MM.1S (cell line): ENCODE data around the gene FGGY.
"Not testable (repeated sequence)": the region's sequence is repeated elsewhere in the genome, so short reads cannot be mapped to it uniquely, and the experiment has no call there.

Experiments used
- DNase-seq: peaks from one replicate; pipeline ENCODE4 v3.0.0-alpha.2; 2015
- H2AFZ ChIP-seq: fragments of 300-600 bp; sonication (generic); 2 replicates; pipeline ENCODE4 v1.6.0; 2016; ENCODE audit warnings: antibody characterized with exemption, low read length
- H3F3A ChIP-seq: fragments of 300-600 bp; sonication (generic); 2 replicates; pipeline ENCODE4 v1.6.1; 2016; ENCODE audit warnings: mild to moderate bottlenecking, antibody characterized with exemption, low read length, moderate library complexity, mixed read lengths; ENCODE audit not compliant: insufficient read depth
- H3K27ac ChIP-seq: fragments of 300-600 bp; sonication (generic); 2 replicates; pipeline ENCODE4 v1.5.1; 2016; ENCODE audit warnings: mild to moderate bottlenecking, low read length
- H3K27me3 ChIP-seq: fragments of 300-600 bp; sonication (generic); replicated peaks from 2 replicates; pipeline ENCODE4 v1.6.0; 2016; ENCODE audit warnings: low read length; ENCODE audit not compliant: insufficient read depth
- H3K36me3 ChIP-seq: fragments of 300-600 bp; sonication (generic); replicated peaks from 2 replicates; pipeline ENCODE4 v1.6.1; 2016; ENCODE audit warnings: mild to moderate bottlenecking, low read length, mixed read lengths; ENCODE audit not compliant: insufficient read depth
- H3K4me1 ChIP-seq: fragments of 300-600 bp; sonication (generic); 2 replicates; pipeline ENCODE4 v1.6.1; 2016; ENCODE audit warnings: low read length, mixed read lengths
- H3K4me2 ChIP-seq: fragments of 300-600 bp; sonication (generic); 2 replicates; pipeline ENCODE4 v1.6.0; 2016; ENCODE audit warnings: low read depth, low read length
- H3K4me3 ChIP-seq: fragments of 300-600 bp; sonication (generic); 2 replicates; pipeline ENCODE4 v1.5.1; 2016; ENCODE audit warnings: low read length, mixed read lengths
- H3K79me2 ChIP-seq: fragments of 300-600 bp; sonication (generic); 2 replicates; pipeline ENCODE4 v1.6.1; 2016; ENCODE audit warnings: mixed run types, low read length, mixed read lengths
- H3K9ac ChIP-seq: fragments of 300-600 bp; sonication (generic); 2 replicates; pipeline ENCODE4 v1.6.1; 2016; ENCODE audit warnings: low read length, mixed read lengths
- H3K9me2 ChIP-seq: fragments of 300-600 bp; sonication (generic); replicated peaks from 2 replicates; pipeline ENCODE4 v1.6.1; 2016; ENCODE audit warnings: mild to moderate bottlenecking, low read length, mixed read lengths; ENCODE audit not compliant: insufficient read depth
- H3K9me3 ChIP-seq: fragments of 300-600 bp; sonication (generic); replicated peaks from 2 replicates; pipeline ENCODE4 v1.6.1; 2016; ENCODE audit warnings: mild to moderate bottlenecking, low read length, mixed read lengths; ENCODE audit not compliant: insufficient read depth
- H4K20me1 ChIP-seq: fragments of 300-600 bp; sonication (generic); 2 replicates; pipeline ENCODE4 v1.6.1; 2016; ENCODE audit warnings: mild to moderate bottlenecking, low read length, moderate library complexity, mixed read lengths; ENCODE audit not compliant: insufficient read depth
- CTCF ChIP-seq: fragments of 300-600 bp; sonication (generic); IDR thresholded peaks from 2 replicates; pipeline ENCODE4 v1.5.1; 2016; ENCODE audit warnings: antibody characterized with exemption, low read length, mixed read lengths
- EZH2 ChIP-seq: fragments of 300-600 bp; sonication (generic); optimal IDR thresholded peaks from 2 replicates; pipeline ENCODE3; 2017; ENCODE audit warnings: low read depth, mild to moderate bottlenecking, antibody characterized with exemption, low read length, mixed read lengths
- EZH2phosphoT487 ChIP-seq: fragments of 300-600 bp; sonication (generic); IDR thresholded peaks from 2 replicates; pipeline ENCODE4 v1.6.1; 2018; ENCODE audit warnings: antibody characterized with exemption, low read length

Gene FGGY

GRCh38 chr1:59296358-59297256 is at the start of gene FGGY:
Gene FGGY, plus strand, starts transcription at chr1:59297094. Its CDS starts 24,456 bp downstream, at chr1:59321550.
- peak; percentile 96 for DNase-seq
- no peaks in the 10 kb centered on the region for H3K9me3 ChIP-seq

GRCh38 chr1:59248758-59249157 is 48.1 kb upstream of the FGGY start:
- Histone ChIP-seq H3K4me1 (no peaks in the 10 kb centered on the region), H4K20me1 (no peaks in the 10 kb centered on the region), H3K9ac (no peak overlapping the region), H3K36me3 (no peaks in the 10 kb centered on the region), H3F3A (no peaks in the 10 kb centered on the region), H2AFZ (no peak overlapping the region), H3K27ac (no peak overlapping the region), H3K9me3 (no peaks in the 10 kb centered on the region), H3K79me2 (no peaks in the 10 kb centered on the region), H3K4me2 (no peak overlapping the region), H3K9me2 (no peaks in the 10 kb centered on the region), H3K27me3 (no peaks in the 10 kb centered on the region), H3K4me3 (no peak overlapping the region)
- TF ChIP-seq EZH2: no peak
- DNase-seq: no peak

More at GRCh38 chr1:59296358-59297256, at the start of gene FGGY:
- H3K4me3 ChIP-seq: peak within 1 kb of the TSS; percentile 81
- no peaks in the 10 kb centered on the region for H4K20me1 ChIP-seq
- TF ChIP-seq EZH2 (no peak), EZH2phosphoT487 (no peak), CTCF (no peak)
- peak within 1 kb of the TSS; percentile 91 for H2AFZ ChIP-seq
- peak within 1 kb of the TSS; percentile 97 for H3K4me2 ChIP-seq
- H3K79me2 ChIP-seq: no peaks in the 10 kb centered on the region
- peak within 1 kb of the TSS; percentile 75 for H3K27ac ChIP-seq
- peaks cover 30% of the 10 kb centered on the region for H3K4me1 ChIP-seq
- H3K9me2 ChIP-seq: no peaks in the 10 kb centered on the region
- no peaks in the 10 kb centered on the region for H3K36me3 ChIP-seq
- no peaks in the 10 kb centered on the region for H3K27me3 ChIP-seq
- H3K9ac ChIP-seq: peak within 1 kb of the TSS; percentile 73
- peaks cover 23% of the 10 kb centered on the region for H3F3A ChIP-seq

- H3K4me3 ChIP-seq: no peak overlapping the region
- H3F3A ChIP-seq: no peaks in the 10 kb centered on the region
- no peak overlapping the region for H2AFZ ChIP-seq
- H3K27me3 ChIP-seq: no peaks in the 10 kb centered on the region
- TF ChIP-seq CTCF (no peak), EZH2phosphoT487 (no peak), EZH2 (no peak)
- H3K9me3 ChIP-seq: no peaks in the 10 kb centered on the region
- no peaks in the 10 kb centered on the region for H3K4me1 ChIP-seq
- H4K20me1 ChIP-seq: no peaks in the 10 kb centered on the region
- no peak for DNase-seq
- no peaks in the 10 kb centered on the region for H3K36me3 ChIP-seq
- H3K9me2 ChIP-seq: no peaks in the 10 kb centered on the region
- no peak overlapping the region for H3K4me2 ChIP-seq
- H3K79me2 ChIP-seq: no peaks in the 10 kb centered on the region
- H3K27ac ChIP-seq: no peak overlapping the region
- H3K9ac ChIP-seq: no peak overlapping the region
Measured at GRCh38 chr1:59249396-59250137, 47.3 kb upstream of the FGGY start.

- not testable (repeated sequence) for H3K4me3 ChIP-seq, H3K79me2 ChIP-seq, DNase-seq, H2AFZ ChIP-seq, H3K9ac ChIP-seq, H3K27me3 ChIP-seq, H3F3A ChIP-seq, H4K20me1 ChIP-seq, H3K9me3 ChIP-seq, H3K36me3 ChIP-seq, H3K4me1 ChIP-seq, H3K9me2 ChIP-seq, H3K27ac ChIP-seq, H3K4me2 ChIP-seq
Measured at GRCh38 chr1:59251061-59251460, 45.8 kb upstream of the FGGY start.

- H2AFZ ChIP-seq, H3K4me3 ChIP-seq, H4K20me1 ChIP-seq, DNase-seq, H3F3A ChIP-seq, H3K36me3 ChIP-seq, H3K27ac ChIP-seq, H3K79me2 ChIP-seq, H3K9me2 ChIP-seq, H3K9ac ChIP-seq, H3K27me3 ChIP-seq, H3K9me3 ChIP-seq, H3K4me1 ChIP-seq, H3K4me2 ChIP-seq: not testable (repeated sequence)
Measured at GRCh38 chr1:59256429-59256828, 40.5 kb upstream of the FGGY start.
